HG02623 (cell line): ENCODE results near the gene HS3ST3B1.

Experiments used
- ATAC-seq: cut with Tn5 transposase; IDR thresholded peaks from one replicate; pipeline ENCODE4 v1.9.1; 2021; ENCODE audit warnings: moderate library complexity; ENCODE audit not compliant: unreplicated experiment

The HS3ST3B1 gene

DNA sequence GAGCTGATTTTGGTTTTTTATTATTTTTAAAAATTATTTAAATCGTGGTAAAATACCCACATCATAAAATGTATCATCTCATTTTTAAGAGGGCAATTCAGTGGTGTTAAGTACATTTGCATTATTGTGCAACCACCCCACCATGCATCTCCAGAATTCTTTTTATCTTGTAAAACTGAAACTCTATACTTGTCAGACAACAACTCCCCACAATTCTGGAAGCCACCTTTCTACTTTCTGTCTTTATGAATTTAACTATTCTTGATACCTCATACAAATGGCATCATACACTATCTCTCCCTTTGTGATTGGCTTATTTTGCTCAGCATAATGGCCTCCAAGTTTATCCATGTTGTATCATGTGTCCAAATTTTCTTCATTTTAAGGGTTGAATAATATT is 97.9 kb downstream of the HS3ST3B1 start:
- ATAC-seq: no peak
